NCI-H526 (cell line): ENCODE measurements around the gene CCL26.
"Not testable (repeated sequence)": the region's sequence is repeated elsewhere in the genome, so short reads cannot be mapped to it uniquely, and the experiment has no call there.

Experiments
- DNase-seq, 2 experiments: peaks; one replicate each; lab custom pipeline; 2025; lab: John Stamatoyannopoulos, UW

Gene CCL26

DNA sequence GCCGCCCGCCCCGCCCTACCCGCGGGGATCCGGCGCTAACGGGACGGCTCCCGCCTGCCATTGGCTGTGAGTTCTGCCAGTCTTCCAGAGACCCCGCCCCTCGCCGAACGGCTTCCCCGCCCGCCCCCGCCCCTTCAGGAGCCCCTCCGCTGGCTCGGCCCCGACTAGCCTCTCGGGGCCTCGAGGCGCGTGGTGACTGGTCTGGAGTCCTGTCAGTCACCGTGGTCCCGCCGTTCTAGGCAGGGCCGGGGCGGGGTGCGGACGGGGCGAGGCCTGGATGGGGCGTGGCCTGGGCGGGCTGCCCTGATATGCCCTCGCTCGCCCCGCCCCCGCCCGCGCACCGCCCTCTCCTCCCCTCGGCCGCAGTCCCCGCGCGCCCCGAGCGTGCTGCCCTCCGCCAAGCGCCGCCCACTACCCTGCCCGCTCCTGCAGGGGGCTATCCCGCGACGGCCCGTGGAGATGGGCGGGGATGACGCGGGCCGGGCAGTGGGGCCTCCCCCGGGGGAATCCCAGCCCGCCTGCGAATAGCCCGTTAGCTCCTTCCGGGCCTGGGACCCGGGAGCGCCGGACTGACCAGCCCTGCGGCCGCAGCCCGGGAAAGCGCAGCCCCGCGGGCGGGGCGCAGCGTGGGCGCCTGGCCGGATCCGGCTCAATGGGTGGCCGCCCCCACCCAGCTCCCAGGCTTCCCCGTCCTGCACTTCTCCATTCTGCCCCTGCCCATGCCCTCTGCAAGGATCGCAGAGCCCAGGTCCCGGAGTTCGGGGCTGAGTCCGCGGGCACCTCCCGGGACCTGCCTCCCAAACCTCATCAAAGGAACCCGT is 32.8 kb downstream of the CCL26 start:
- DNase-seq, result peak; percentile 94 to 100

DNA sequence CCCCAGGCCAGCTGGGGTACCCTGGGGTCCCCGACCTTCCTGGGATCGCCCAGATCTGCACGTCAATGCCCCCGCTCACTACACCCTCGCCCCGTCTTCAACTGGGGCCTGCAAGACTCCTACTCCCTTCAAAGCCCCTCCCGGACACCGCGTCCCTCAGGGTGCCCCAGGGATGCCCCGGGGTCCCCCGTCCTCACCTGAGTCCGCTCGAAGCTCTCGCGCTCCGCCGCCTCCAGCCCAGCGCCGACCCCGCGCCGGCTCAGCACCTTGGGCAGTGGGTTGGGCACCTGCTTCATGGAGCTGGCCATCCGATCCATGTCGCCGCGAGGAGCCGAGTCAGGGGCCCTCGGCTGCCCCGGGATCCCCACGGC is 33.4 kb downstream of the CCL26 start, which contains the start of gene HIP1:
TSS of gene HIP1 (minus strand) at position 338 of the 371 bp plus-strand sequence. CDS start at position 317, 21 bp downstream.
- DNase-seq, result peak in 1 of 2 experiments; percentile 57

DNA sequence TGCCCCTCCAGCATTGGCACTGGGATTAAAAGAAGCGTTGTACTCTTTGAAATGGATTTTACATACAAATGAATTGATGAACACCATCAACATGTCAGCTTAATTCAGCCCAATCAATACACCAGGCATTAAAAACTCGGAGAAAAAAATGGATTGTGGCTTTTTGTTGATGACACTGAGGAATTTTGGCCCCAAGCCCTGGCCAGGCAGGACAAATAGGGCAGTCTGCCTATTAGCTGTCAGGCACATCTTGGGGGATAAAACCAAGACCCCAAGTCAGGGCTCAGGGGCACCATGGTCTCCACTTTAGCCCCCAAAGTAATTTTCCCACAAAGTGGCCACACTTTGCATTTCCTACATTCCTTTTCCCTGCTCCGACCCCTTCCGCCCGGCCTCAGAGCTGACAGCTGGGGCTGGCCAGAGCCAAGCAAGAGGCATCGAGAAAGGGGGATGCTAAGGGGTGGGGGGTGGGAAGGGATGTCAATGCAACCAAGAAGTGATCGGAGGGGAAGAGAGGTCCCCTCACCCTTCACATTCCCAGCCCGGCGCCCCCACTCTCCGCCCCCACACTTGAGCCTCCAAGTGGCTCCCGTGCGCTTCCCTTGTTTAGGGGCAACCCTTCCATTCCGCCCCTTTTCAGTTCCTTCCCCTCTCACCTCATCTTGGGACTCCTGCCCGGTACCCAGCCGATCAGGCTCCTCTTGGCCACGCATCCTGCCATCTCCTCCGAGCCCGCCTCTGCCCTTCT is 34.0 kb downstream of the CCL26 start:
- peak; percentile 12 to 40 for DNase-seq

DNA sequence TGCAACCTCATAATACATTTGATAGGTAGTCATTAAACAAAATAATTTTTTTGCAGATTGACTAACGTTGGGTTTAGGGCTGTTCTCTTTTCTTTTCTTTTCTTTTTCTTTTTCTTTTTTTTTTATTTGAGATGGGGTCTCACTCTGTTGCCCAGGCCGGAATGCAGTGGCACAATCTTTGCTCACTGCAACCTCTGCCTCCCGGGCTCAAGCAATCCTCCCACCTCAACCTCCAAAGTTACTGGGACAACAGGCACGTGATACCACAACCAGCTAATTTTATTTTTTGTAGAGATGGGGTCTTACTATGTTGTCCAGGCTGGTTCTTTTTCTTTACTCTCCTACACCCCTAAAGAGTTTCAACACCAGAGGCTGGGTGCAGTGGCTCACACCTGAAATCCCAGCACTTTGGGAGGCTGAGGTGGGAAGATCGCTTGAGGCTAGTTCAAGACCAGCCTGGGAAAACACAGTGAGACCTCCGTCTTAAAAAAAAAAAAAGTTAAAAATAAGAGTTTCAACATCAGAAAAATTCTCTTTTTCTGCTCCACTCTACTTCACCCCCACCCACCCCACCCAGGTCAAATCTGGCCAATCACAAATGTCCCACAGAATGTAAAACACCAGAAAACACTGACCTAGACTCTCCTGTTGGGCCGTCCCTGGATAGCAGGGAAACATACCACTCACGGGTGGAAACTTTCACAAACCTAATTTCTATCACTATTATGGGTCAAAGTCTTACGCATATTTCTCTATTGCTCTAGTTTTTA is 36.2 kb downstream of the CCL26 start:
- no peak for DNase-seq

DNA sequence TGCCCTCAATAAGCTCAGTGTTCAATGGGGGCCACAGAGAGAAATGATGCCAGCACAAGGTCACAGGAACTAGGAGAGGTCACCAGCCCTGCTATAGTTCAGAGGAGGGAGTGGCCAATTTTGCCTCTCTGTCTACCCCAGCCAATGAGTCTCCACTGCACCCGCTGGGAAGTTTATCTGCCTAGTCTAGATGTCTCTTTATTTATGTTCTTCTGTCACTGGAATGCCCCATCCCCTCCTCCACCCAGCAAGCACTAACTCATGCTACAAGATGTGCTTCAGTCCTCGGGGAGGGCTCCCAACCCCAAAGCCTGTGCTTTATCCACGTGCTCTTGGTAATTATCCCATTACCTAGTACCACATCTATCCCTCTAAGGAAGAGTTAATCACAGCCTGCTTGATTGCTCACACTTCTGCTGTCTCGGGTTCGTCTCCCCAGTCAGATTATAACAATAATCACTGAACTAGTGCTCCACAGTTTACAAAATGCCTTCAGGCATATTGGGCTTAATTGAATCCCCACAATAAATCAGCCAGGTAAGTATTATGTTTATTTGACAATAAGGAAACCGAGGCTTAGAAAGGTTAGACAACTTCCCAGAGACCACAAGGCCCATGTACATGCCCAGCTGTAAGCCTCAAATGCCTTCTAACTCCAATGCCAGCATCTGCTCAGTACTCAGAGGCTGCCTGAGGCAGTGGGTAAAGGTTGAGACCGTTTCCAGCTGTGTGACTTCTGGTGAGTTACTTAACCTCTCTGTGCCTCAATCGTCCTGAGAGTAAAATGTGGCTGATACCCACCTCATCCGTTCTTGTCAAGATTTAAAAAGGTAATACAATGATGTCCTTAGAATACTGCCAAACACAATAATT is 37.2 kb downstream of the CCL26 start:
- no peak for DNase-seq

DNA sequence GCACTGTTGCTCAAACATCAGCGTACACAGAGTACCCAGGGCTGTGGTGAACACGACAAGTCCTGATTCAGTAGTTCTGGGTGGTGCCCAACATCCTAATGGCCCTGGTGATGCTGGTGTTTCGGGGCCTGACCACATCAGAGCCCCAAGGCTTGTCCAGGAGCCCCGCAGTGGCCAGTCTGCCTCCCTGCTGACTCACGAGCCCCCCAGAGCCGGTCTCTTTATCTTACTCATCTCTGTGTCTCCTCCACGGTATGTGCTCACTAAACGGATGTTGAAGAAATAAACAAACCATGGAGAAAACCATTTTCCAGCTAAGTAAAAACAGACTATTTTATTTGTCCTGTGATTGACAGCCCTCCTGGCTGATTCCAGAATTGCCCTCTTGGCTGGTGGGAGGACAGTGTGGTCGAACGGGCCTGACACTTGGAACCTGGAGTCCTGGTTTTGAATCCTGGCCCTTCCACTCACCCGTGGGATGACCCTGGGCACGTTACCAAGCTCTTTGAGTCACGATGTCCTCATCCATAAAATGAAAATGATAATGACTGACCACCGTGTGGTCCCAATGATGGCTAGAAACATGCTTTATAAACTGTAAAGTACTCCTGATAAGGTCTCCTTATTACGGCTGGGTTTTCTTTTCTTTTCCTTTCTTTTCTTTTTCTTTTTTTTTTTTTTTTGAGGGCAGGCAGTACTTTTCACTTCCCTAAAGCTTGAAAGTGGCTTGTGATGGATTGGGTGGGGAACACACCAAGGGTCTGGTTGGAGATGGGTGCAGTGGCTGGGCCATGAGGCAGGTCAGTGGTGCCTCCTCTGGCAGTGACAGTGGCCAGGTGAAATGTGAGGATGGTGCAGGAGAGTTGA is 39.0 kb downstream of the CCL26 start:
- DNase-seq, result no peak

DNA sequence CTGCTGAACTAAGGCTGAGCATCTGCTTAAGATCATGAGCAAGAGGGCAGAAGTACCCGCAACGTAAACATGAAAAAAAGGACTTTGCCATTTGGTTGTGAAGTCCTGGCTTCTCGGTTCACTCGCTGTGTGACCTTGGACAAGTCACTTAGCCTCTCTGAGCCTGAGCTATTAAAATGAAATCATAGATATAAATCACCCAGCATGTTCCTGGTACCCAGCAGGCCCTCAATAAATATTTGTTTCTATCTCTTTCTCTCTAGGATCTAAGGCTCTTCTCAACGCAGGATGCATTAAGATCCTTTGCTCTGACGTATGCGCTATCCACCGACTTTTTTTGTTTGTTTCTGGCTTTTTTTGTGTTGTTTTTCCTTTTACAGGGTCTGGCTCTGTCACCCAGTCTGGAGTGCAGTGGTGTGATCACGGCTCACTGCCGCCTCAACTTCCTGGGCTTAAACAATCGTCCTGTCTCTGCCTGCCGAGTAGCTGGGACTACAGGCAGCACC is 39.9 kb downstream of the CCL26 start:
- no peak for DNase-seq

DNA sequence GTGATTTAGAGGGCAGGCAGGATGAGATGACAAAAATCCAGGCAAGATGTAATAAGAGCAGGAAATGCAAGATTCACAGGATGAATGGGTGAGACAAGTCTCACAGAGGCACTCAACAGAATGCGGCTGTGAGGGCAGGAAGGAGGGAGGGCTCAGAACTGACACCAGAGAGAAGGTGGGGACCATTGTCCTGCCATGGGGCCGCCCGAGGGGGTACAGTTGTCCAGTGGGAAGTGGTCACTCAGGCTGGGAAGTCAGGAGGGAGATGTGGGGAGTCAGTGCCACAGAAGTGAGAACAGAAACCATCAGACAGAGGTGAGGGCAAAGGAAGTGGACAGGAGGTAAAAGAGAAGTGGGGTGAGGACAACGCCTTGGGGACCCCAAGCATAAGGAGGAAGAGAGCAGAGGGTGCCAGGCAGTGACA is 42.1 kb downstream of the CCL26 start:
- DNase-seq, result no peak

DNA sequence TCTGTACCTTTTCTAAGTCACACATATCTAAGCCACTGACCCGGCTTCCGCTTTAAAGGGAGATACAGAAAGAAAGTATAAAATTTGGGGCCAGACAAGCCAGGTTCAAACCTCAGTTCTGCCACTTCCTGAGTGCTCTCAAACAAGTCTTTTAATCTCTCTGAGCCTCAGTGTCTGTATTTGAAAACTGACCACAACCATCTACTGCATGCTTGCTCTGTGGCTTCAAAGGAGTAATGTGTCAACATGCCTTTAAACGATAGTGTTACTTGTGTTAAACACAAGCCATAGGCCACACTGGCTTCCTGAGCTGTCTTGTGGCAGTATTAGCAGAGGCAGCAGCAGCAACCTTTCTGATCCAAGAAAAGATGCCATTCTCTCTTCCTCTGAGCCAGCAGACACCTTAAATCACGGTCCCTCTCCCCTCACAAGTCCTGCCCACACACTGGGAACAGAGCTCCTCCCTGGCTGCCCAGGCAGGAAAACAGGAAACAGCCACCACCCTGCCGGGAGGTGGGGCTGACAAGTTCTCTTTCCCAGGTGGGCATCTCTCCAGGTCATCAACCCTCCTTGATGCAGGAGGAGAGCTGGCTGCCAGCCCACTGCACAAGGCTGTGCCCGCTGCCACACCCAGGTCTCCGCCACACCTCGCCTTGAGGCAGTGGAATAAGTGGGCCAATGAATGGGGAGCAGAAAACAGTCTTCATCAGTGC is 44.0 kb downstream of the CCL26 start:
- DNase-seq, result no peak

DNA sequence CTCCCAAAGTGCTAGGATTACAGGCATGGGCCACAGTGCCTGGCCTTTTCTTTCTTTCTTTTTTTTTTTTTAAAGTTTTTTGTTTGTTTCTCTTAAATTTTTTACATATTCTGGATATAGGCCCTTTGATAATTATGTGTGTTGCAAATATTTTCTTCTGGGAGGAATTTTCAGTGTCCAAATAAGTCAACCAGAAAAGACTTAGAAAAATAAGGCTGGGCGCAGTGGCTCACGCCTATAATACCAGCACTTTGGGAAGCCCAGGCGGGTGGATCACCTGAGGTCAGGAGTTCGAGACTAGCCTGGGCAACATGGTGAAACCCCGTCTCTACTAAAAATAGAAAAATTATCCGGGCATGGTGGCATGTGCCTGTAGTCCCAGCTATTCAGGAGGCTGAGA is 44.7 kb downstream of the CCL26 start:
- not testable (repeated sequence) for DNase-seq

DNA sequence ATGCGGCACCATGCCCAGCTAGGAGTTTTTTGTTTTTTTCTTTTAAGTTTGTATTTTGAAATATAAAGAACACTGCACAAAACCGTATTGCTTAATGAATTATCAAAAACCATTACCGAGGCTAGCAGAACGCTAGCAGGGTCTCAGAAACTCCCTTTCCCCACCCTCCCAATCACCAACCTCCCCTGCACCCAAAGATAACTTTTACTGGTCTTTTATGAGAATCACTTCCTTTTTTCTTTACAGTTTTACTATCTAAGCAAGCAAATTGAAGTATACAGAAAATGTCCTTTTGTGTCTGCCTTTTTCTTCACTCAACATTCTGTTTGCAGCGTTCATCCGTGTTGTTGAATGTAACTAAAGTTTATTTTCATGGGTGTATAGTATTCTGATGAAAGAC is 46.7 kb downstream of the CCL26 start:
- no peak for DNase-seq

DNA sequence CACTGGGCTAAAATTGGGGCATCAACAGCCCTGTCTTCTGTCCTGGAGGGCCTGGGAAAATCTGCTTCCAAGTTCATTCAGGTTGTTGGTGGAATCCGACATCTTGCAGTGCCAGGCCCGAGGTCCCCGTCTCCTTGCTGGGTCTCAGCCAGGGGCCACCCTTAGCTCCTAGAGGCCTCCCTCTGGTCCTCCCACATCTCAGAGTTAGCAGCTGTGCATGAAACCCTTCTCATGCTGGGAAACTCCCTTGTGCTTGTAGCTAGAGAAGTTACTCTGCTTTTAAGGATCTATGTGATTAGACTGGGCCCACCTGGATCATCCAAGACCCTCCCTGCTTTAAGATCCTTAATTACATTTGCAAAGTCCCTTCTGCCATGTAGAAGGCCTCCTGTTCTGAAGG is 48.6 kb downstream of the CCL26 start:
- DNase-seq, result no peak

DNA sequence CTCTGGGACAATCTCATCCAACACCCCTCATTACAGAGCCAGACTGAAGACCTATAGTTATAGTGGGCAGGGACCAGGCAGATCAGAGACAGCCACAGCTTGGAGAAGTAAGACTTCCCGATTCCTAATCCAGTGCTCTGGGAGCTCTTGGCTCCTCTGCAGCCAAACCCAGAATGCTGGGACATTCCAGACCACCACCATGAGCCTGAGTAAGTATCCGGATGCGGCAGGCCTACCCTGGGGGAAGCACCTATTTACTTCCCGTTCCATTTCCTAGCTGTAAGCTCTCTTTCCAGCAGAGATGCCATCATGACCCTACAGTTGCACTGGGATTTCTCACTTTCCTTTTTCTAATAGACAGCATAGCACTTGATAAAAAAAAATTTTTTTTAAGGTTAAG is 49.6 kb downstream of the CCL26 start:
- no peak for DNase-seq

DNA sequence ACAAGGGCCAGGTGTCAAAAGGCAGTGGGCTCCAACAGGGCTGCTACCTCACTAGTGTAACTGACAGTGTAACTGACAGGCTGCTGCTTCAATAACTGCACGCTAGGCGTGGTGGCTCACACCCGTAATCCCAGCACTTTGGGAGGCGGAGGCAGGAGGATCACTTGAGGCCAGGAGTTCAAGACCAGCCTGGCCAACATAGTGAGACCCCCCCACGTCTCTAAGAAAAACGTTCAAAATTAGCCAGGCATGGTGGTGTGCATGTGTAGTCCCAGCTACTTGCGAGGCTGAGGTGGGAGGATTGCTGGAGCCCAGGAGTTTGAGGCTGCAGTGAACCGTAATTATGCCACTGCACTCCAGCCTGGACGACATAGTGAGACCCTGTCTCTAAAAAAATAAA is 50.1 kb downstream of the CCL26 start:
- DNase-seq, result not testable (repeated sequence)

DNA sequence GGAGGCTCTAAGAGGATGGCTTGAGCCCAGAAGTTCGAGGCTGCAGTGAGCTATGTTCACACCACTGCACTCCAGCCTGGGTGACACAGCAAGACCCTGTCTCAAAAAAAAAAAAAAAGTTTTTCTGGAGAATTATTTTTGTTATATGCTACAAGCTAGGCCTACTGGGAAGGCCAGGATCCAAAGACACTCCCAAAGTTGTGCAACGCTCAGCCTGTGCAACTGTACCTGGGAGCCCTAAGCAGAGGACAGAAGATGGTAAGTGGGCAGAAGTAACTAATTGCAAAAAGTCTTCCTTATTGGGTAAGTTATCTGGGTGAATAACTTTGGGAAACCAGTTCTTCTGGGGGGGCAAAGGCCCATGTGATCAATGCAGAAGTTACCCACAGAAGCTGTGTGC is 50.6 kb downstream of the CCL26 start:
- DNase-seq, result no peak

DNA sequence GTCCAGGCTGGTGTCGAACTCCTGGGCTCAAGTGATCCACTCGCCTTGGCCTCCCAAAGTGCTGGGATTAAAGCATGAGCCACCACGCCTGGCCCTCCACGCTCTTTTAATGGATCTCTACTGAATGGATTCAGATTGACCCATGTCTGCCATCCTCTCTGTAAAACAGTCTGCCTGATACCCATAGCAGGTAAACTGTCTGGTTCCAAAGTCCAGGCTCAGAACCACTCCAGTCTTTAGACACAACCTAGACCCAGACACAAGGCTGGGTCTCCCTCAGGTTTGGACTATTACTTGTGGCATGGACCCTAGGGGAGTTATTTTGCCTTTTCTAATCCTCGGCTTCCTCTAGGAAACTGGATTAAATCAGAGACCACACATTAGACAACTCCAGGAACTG is 52.4 kb downstream of the CCL26 start:
- DNase-seq, result no peak
